ENCODE data around the gene LRP8.

The LRP8 gene

GRCh38 chr1:53281133-53281532, 46.7 kb downstream of the LRP8 start:
- DNase-seq (ENCODE audit: low read depth), result no peak

- DNase-seq (ENCODE audit: low read depth), result no peak
These were observed 47.4 kb downstream of the LRP8 start for GRCh38 chr1:53280496-53280895.

- DNase-seq (ENCODE audit: low read depth), result no peak
These were observed 48.3 kb downstream of the LRP8 start for GRCh38 chr1:53279296-53280200.

GRCh38 chr1:53278298-53278725, 49.6 kb downstream of the LRP8 start:
- peak; percentile 49 for DNase-seq (ENCODE audit: low read depth)

DNA sequence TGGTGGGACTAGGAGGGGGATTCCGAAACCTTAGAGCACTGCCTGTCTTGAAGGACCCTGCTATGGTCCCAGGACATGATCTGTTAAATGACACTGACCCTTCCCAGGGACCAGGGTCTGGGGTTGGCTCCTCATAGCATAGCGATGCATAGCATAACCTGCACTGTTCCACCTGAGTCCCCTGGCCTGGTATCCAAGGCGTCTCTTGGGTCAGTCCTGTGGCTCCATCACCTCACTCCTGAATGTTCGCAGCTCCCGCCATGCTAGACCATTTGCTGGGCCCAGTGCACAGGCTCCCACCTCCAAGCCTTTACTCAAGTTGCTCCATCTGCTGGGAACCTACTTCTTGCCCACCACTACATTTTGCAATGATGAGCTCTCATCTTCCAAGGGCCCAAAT, 50.5 kb downstream of the LRP8 start:
- no peak for DNase-seq (ENCODE audit: low read depth)

- DNase-seq (ENCODE audit: low read depth), result no peak
These were observed 51.0 kb downstream of the LRP8 start for GRCh38 chr1:53276902-53277281.

- no peak for DNase-seq (ENCODE audit: low read depth)
These were observed 51.5 kb downstream of the LRP8 start for GRCh38 chr1:53276153-53276901.

DNA sequence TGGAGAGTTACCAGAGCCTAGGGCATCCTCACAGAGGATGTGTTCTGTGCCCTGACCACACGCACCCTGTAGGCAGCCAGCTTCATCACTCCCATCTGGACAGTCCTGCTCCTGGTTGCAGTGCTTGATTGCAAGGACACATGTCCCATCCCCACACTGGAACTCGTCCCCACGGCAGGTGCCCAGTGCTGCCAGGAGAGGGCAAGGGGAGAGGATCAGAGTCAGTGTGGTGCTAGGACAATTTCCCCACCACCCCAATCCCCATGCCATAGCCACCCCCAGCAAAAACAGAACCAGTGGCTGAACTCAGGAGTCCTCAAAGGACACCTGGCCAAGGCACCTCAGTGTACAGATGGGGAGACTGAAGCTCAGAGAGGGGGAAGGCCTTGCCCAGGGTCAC, 52.3 kb downstream of the LRP8 start:
- no peak for DNase-seq (ENCODE audit: low read depth)

GRCh38 chr1:53274541-53275185, 53.2 kb downstream of the LRP8 start:
- DNase-seq (ENCODE audit: low read depth), result no peak

- DNase-seq (ENCODE audit: low read depth), result no peak
These were observed 53.8 kb downstream of the LRP8 start for GRCh38 chr1:53274026-53274425.

DNA sequence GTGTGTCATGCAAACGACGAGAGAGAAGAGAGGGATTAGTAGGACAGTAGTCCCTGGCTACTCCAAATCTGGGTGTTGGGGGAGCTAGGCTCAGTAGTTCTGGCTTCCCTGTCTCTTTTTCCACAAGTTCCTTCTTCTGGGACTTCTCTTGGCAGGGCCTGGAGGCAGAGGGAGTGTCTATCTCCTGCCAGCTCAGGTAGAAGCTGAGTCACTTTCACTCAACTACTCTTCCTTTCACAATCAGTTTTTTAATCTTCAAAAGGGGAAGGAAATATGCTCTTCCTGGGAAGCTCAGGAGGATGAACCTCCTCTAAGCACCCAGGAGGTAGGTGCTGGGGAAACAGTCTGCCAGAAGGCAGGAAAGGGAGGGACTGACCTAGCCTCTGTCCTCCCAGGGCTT, 54.3 kb downstream of the LRP8 start:
- no peak for DNase-seq (ENCODE audit: low read depth)

DNA sequence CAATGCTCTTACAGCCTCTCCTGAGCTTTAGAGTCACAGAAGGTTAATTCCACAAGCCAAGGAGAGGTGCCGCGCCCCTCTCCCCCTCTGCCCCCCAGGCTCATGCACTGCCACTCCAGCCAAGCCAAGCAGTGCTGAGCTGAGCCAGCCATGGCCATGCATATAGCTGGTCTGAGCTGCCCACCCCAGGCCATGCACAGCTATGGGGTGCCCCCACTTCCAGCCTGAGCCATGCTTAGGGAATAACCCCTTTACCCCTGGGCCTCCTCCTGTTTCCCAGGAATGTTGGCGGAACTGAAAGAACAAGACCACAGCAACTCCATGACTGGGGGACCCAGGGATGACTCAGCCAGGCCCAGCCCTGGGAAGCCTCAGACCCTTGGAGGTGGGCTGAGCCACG, 55.5 kb downstream of the LRP8 start:
- no peak for DNase-seq (ENCODE audit: low read depth)

DNA sequence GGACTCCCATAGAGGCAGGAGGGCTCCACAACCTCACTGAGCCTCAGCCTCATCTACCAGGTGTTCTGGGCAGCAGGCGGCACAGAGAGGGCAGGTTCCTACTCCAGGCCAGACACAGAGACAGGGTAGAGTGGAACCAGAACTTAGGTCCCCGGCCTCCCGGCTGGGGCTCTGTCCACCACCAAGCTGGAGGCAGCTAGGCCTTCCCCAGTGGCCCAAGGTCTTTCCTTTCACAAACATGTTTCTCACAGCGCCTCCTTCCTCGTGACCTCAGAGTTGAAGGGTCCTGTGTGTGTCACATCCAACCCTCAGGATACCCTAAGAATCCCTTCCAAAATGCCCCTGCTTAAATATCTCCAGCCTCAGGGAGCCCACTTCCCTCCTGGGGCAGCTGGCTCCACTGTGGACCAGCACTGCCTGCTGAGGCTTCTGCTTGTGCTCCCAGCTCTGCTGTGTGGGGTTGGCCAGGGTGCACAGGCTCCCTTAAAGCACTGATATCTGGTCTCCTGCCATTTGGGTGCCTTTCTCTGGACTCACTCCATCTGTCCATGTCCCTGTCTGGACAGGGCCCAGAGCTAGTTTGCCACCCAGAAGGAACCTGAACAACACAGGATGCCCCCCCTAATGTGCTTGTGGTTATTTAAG, 56.3 kb downstream of the LRP8 start:
- no peak for DNase-seq (ENCODE audit: low read depth)

DNA sequence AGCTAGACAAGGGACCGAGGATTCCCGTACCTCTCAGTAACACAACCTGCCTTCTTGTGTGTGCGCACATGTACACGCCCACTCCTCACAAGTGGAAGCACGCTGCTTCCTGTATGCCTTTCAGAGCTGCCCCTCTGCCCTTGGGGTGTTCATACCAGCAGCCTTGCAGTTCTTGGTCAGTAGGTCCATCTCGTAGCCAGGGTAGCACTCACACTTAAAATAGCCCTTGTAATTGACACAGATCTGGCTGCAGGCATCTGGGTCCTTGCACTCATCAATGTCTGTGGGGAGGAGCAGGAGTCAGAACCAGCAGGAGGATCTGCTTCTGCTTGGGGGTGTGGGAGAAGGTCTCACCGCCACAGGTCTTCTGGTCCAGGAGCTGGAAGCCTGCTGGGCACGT, 57.0 kb downstream of the LRP8 start:
- no peak for DNase-seq (ENCODE audit: low read depth)

GRCh38 chr1:53270107-53270506, 57.8 kb downstream of the LRP8 start:
- no peak for DNase-seq (ENCODE audit: low read depth)

GRCh38 chr1:53267761-53268160, 60.1 kb downstream of the LRP8 start:
- DNase-seq (ENCODE audit: low read depth), result no peak

DNA sequence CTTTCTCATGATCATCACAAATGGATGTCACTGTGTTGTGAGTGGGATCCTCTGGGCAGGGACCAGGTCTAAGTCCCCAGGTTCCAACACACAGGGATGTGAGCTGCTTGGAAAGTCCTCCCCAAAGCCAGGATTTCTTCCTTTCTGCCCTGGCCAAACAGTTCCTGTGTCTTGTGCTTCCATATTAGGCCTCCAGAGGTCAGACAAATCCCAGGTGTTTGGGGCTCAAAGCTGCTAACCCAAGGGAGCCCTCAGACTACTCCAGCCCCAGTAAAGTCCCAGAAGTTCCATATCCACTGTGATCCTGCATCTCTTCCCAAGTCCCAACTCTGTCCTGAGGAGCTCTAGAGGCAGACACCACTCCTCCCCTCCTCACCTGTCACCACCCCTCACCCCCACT, 61.8 kb downstream of the LRP8 start:
- no peak for DNase-seq (ENCODE audit: low read depth)

GRCh38 chr1:53265581-53265980, 62.3 kb downstream of the LRP8 start:
- DNase-seq (ENCODE audit: low read depth), result no peak

- DNase-seq (ENCODE audit: low read depth), result no peak
These were observed 63.8 kb downstream of the LRP8 start for GRCh38 chr1:53264048-53264447.

GRCh38 chr1:53262000-53262399, 65.9 kb downstream of the LRP8 start:
- DNase-seq (ENCODE audit: low read depth), result no peak

DNA sequence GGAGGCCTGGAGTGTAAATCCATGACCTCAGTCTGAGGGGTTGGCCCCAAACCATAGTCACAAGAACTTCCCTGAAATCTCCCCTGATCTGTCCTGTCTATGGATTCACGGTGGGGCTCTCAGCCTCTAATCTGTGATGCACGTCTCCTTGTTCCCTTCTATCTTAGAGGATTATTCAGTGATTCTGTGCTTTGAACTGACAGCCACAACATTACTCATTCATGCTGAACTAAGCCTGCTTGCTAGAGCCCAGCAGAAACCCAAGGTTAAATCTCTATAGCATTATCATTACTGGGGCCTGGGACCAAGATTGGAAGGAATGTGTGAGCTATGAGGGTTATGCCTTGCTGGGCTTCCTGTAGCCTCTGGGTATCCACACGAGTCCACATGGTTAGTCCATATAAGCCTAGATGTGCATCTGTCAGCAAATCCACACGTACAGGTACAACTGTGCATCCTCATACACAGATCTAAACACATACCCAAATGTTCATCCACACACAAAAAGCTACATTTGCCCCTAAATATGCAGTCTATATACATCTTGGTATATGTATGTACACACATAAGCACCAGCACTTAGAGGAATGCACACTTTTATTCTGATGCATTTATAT, 67.1 kb downstream of the LRP8 start:
- DNase-seq (ENCODE audit: low read depth), result no peak

GRCh38 chr1:53259932-53260331, 67.9 kb downstream of the LRP8 start:
- no peak for DNase-seq (ENCODE audit: low read depth)
